ENCODE results near the gene LRMDA. TPM values are rescaled to one million over a fixed set of nuclear protein-coding genes. Genes with fewer than 3 reads are reported as not detected.
A peak's percentile ranks its signal among the peaks of the same experiment; 100 is the strongest.

Gene LRMDA
- total and polyA plus RNA-seq, 2 of the 13 experiments (the other 11 are each of a cell fraction or from before 2014, with no cell fraction given) = 13.4 to 22.0 TPM

- TF ChIP-seq PREB (CRISPR knock-in tag; IDR thresholded peaks at IDR 0.05) (no peak), ZNF20 (CRISPR knock-in tag; IDR thresholded peaks at IDR 0.05) (no peak), ZSCAN31 (CRISPR knock-in tag; IDR thresholded peaks at IDR 0.05; ENCODE audit: low read depth) (peak; percentile 11; the same call in 1 of the 2 replicates), ELF1 (CRISPR knock-in tag; IDR thresholded peaks at IDR 0.05) (no peak), THAP11 (CRISPR knock-in tag; IDR thresholded peaks at IDR 0.05) (peak; percentile 68), ZNF749 (CRISPR knock-in tag; IDR thresholded peaks at IDR 0.05; ENCODE audit: borderline replicate concordance) (peak; percentile 75; the same call in 1 of the 2 replicates), BCLAF1 (IDR thresholded peaks at IDR 0.05) (no peak), HNRNPK (IDR thresholded peaks at IDR 0.05; ENCODE audit: low read depth, low read length, poor library complexity, severe bottlenecking) (no peak), ZNF407 (CRISPR knock-in tag; IDR thresholded peaks at IDR 0.05; ENCODE audit: not compliant biosample characterization) (no peak), ZNF460 (CRISPR knock-in tag; IDR thresholded peaks at IDR 0.05; ENCODE audit: borderline replicate concordance) (no peak), SYNCRIP (IDR thresholded peaks at IDR 0.05; ENCODE audit: insufficient read depth, low read depth, low read length) (no peak), ZNF710 (CRISPR knock-in tag; IDR thresholded peaks at IDR 0.05; ENCODE audit: borderline replicate concordance) (peak; percentile 81), ZNF446 (CRISPR knock-in tag; IDR thresholded peaks at IDR 0.05) (0 out of 2 replicates have a peak, but pooled peaks have one; percentile 51)
These were observed 593.2 kb downstream of the LRMDA start (continued) for GRCh38 chr10:76024460-76025123.

Data from HepG2 (cell line).